Suprapubic skin (tissue), 3 donors: ENCODE measurements around the gene ENPP3.

Source experiments
- EP300 ChIP-seq: sonication (generic); formaldehyde crosslinking; IDR thresholded peaks from one replicate; pipeline ENCODE4 v1.6.1; 2017; ENCODE audit warnings: antibody characterized with exemption
- TF ChIP-seq, protein P1 (sequence below), 2 donors: fragments of 200-600 bp in 1 of 2; fragments of 450-650 bp in 1 of 2; sonication (generic) in 1 of 2; IDR thresholded peaks; one replicate each; pipeline ENCODE4 v1.5.1; 2016 to 2019; ENCODE audit warnings: antibody characterized with exemption in 2 of 2, mild to moderate bottlenecking in 1 of 2, moderate library complexity in 1 of 2

DNA sequence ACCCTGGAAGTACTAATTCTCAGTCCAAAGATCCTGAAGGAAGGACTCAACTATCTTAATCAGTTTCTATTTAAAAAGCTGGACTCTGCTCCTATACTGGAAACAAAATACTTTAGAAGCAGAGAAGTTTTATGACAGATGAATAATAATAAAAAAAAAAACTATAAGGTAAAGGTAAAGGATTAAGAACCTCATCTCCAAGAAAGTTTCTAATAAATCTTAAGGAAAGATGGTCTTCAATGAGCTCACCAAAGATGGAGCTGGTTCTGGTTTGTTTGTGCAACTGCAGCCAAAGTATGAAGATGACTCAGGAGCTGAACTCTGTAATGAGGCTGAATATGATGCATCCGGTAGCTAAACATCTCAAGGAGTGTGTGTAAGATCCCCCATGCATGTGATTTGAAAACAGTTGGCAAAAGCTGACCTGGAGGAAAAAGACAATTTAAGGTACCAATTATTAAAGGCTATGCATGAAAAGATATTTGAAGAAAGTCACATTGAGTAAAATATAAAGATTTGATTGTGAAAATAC lies 34.3 kb upstream of the ENPP3 start:
- TF ChIP-seq, protein P1, sequence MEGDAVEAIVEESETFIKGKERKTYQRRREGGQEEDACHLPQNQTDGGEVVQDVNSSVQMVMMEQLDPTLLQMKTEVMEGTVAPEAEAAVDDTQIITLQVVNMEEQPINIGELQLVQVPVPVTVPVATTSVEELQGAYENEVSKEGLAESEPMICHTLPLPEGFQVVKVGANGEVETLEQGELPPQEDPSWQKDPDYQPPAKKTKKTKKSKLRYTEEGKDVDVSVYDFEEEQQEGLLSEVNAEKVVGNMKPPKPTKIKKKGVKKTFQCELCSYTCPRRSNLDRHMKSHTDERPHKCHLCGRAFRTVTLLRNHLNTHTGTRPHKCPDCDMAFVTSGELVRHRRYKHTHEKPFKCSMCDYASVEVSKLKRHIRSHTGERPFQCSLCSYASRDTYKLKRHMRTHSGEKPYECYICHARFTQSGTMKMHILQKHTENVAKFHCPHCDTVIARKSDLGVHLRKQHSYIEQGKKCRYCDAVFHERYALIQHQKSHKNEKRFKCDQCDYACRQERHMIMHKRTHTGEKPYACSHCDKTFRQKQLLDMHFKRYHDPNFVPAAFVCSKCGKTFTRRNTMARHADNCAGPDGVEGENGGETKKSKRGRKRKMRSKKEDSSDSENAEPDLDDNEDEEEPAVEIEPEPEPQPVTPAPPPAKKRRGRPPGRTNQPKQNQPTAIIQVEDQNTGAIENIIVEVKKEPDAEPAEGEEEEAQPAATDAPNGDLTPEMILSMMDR (IDR thresholded peaks at IDR 0.05) = no peak
- no peak for TF ChIP-seq EP300
